Stimulated activated CD4-positive, alpha-beta T cell treated with anti-CD3 and anti-CD28 coated beads, TNF-alpha, amount 100 ng/mL, for 48 hours (primary cell): ENCODE measurements around the gene CFAP100.

Experiments used
- DNase-seq, 3 donors: peaks; one replicate each; pipeline ENCODE4 v3.0.0-alpha.2; 2020; ENCODE audit warnings: low read depth in 3 of 3

The CFAP100 gene

GRCh38 chr3:126421573-126422119 is 26.9 kb downstream of the CFAP100 start:
- DNase-seq = no peak

GRCh38 chr3:126422121-126422520 is 27.4 kb downstream of the CFAP100 start:
- DNase-seq = no peak

GRCh38 chr3:126422571-126423091 is 27.9 kb downstream of the CFAP100 start:
- DNase-seq = no peak

GRCh38 chr3:126423191-126424038 is 28.7 kb downstream of the CFAP100 start:
- DNase-seq = no peak

GRCh38 chr3:126424039-126424717 is 29.5 kb downstream of the CFAP100 start:
- no peak for DNase-seq

- DNase-seq = no peak
Measured at GRCh38 chr3:126424751-126425150, 30.0 kb downstream of the CFAP100 start.

GRCh38 chr3:126431103-126431534 is 36.4 kb downstream of the CFAP100 start:
- DNase-seq = no peak

- DNase-seq = no peak
Measured at GRCh38 chr3:126432361-126433104, 37.8 kb downstream of the CFAP100 start.

GRCh38 chr3:126433105-126433430 is 38.4 kb downstream of the CFAP100 start:
- no peak for DNase-seq

GRCh38 chr3:126433496-126434263 is 39.0 kb downstream of the CFAP100 start:
- DNase-seq = no peak

- no peak for DNase-seq
Measured at GRCh38 chr3:126434264-126434590, 39.5 kb downstream of the CFAP100 start.

- no peak for DNase-seq
Measured at GRCh38 chr3:126434931-126435411, 40.3 kb downstream of the CFAP100 start.

- DNase-seq = no peak
Measured at GRCh38 chr3:126435456-126436315, 41.0 kb downstream of the CFAP100 start.

GRCh38 chr3:126436826-126437717 is 42.4 kb downstream of the CFAP100 start:
- DNase-seq = no peak

GRCh38 chr3:126438186-126438585 is 43.5 kb downstream of the CFAP100 start:
- no peak for DNase-seq

- no peak for DNase-seq
Measured at GRCh38 chr3:126438746-126439145, 44.0 kb downstream of the CFAP100 start.

GRCh38 chr3:126439346-126439967 is 44.7 kb downstream of the CFAP100 start:
- DNase-seq = no peak

- no peak for DNase-seq
Measured at GRCh38 chr3:126439968-126440708, 45.4 kb downstream of the CFAP100 start.
